AG10803 (cell line): ENCODE data around the gene FTSJ3.

Source experiments
- DNase-seq: peaks from one replicate; pipeline ENCODE4 v3.0.0; 2010; ENCODE audit warnings: low read depth
- H3K4me3 ChIP-seq: 2 replicates; pipeline ENCODE4 v1.5.1; 2011; ENCODE audit warnings: mild to moderate bottlenecking, low read length, control low read depth
- TF ChIP-seq, protein P1 (sequence below): conservative IDR thresholded peaks from 2 replicates; pipeline ENCODE4 v1.5.1; 2011; ENCODE audit warnings: mild to moderate bottlenecking, low read length, control low read depth, inconsistent platforms

Gene FTSJ3

DNA sequence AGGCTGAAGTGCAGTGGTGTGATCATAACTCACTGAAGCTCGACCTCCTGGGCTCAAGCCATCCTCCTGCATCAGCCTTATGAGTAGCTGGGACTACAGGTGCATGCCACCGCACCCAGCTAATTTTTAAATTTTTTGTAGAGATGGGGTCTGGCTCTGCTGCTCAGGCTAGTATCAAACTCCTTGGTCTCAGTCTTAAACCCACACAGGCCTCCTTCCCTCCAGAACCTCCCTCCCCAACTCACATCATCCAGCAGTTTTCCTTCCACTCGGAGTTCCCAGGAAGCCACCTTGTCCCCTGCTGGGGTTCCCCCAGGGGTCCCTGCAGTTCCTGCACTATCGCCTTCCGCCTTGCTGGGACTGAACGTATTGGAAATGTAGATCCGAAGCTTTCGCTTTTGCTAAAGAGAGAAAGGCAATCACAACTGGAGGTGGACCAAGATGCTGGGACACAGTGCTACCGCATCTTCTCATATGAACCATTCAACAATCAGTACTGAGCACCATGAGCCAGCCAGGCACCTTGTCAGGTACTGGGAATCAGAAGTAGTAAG is 7.8 kb upstream of the FTSJ3 start:
- TF ChIP-seq, protein P1, sequence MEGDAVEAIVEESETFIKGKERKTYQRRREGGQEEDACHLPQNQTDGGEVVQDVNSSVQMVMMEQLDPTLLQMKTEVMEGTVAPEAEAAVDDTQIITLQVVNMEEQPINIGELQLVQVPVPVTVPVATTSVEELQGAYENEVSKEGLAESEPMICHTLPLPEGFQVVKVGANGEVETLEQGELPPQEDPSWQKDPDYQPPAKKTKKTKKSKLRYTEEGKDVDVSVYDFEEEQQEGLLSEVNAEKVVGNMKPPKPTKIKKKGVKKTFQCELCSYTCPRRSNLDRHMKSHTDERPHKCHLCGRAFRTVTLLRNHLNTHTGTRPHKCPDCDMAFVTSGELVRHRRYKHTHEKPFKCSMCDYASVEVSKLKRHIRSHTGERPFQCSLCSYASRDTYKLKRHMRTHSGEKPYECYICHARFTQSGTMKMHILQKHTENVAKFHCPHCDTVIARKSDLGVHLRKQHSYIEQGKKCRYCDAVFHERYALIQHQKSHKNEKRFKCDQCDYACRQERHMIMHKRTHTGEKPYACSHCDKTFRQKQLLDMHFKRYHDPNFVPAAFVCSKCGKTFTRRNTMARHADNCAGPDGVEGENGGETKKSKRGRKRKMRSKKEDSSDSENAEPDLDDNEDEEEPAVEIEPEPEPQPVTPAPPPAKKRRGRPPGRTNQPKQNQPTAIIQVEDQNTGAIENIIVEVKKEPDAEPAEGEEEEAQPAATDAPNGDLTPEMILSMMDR = no peak
- H3K4me3 ChIP-seq = no peak overlapping the region
- no peak for DNase-seq

DNA sequence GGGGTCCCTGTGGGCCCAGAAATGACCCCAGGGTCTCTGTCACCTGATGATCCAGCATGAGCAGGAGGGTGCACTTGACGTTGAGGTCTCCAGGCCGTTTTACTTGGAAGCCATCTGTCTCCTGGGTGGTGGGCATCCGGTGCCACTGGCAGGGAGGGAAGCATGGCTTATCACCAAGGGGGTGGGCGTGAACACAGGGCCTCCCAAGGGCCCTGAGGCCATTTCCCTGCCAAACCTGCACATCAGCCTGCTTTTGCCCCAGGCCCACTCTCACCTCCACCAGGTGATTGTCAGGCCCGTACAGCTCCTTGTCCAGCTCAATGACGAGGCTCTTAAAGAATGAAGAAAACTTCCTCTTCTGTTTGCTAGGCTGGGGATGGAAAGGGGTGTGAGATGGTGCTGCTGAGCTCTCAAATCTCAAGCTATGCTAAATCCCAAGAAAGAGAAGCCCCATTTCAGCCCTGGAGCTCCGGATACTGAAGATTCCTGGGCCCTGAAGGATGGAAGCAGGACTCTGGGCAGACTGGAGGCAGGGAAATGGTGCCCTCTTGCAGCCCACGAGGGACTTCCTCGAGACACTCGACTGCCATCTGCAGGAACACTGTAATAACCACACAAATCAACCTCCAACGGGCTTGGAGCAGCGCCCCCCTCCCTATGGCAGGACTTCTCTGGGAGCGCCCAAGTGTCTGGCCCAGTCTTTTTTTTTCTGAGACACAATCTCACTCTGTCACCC is 7.1 kb upstream of the FTSJ3 start:
- TF ChIP-seq, protein P1 = peak; percentile 67
- DNase-seq = peak; percentile 81

DNA sequence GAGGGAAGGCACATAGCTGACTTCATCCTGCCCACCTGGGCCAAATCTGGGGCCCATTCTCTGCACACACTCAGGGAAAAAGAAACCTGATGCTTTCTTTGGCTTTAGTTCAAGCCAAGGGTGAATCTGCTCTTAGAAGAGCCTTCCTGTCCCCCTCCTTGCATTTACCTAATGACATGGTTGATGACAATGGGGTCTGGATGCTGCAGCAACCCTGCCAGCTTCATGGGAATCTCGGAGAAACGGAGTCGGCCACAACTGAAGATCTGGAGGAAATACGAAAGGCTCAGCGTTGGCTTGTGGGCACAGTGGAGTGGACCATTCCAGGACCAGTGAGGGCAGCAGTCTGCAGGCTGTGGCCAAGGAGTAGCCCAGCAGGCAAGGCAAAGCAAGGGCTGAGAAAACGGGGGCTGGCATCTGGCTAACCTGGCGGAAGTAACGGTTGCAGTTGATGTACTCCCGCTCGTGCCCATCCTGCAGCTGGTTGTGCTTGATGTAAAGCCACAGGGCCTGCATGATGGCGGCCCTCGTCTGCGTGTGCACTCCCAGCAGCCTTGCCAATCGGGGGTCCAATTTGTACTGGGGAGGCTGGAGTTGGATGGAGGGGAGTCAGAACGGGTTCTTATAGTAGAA is 6.4 kb upstream of the FTSJ3 start:
- no peak overlapping the region for H3K4me3 ChIP-seq
- DNase-seq = no peak
- TF ChIP-seq, protein P1 = no peak

More for the DNA sequence above, 7.1 kb upstream of the FTSJ3 start:
- H3K4me3 ChIP-seq = no peak overlapping the region

DNA sequence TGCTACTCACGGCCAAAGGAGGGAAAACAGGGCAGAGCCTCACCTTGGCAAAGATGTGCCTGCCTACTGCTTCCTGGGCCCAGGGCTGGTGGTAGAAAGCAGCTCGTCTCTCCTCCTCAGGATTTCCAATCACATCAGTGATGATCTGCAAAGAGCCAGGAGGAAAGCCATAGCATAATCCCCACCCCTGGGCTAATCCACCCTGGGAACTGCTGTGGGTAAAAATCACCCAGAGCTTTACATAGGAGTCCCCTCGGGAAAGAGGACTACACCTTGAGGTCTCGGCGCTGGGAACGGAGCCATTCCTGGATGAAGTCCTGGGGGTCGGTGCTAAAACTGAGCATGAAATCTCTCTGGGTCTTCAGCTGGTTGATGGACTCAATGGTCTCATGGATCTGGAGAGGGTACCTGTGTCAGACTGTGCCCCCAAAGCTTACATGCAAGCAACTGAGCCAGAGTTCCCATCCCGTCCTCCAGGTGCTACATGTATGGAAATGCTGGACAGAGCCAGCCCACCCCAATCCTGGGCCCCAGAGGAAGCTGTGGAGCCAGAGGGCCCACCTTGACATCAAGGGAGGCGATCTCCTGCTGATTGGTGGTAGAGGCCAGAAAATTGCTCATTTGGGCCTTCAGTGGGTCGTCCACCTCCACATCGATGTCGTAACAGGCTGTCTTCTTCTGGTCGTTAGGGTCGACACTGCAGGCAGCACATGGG is 5.7 kb upstream of the FTSJ3 start:
- DNase-seq = no peak
- no peak overlapping the region for H3K4me3 ChIP-seq
- TF ChIP-seq, protein P1 = no peak

- TF ChIP-seq, protein P1 = 0 out of 2 replicates have a peak, but pooled peaks have one; percentile 3
- DNase-seq = no peak
These were observed 5.0 kb upstream of the FTSJ3 start for GRCh38 chr17:63832455-63832854.

DNA sequence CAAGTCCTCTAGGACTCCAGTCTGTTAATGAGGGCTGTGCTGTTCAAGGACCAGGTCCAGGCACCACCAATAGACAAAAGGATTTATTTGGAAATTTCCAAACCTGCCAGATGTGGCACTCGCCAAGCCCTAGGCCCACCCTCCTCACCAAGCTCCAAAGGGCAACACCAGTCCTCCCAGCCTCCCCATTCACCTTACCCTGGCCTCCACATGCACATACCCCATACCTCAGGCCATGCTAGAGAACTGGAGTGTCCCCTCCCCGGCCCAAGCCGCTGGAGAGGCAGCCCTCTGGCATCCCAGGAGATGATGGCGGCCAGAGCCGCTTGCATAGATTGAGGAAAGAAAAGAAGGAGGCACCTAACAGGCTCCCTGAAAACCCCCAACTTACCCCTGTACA is 4.6 kb upstream of the FTSJ3 start:
- no peak overlapping the region for H3K4me3 ChIP-seq
- TF ChIP-seq, protein P1 = no peak
- no peak for DNase-seq

More at GRCh38 chr17:63832455-63832854, 5.0 kb upstream of the FTSJ3 start:
- no peak overlapping the region for H3K4me3 ChIP-seq
